DOHH2 (cell line): Measurements from ENCODE around the gene SPATC1L.

Experiments used
- EZH2phosphoT487 ChIP-seq: fragments of 200-600 bp; sonication (generic); IDR thresholded peaks from 2 replicates; pipeline ENCODE4 v1.6.1; 2017; ENCODE audit warnings: borderline replicate concordance, mild to moderate bottlenecking, antibody characterized with exemption, low read length, moderate library complexity, mixed read lengths
- TF ChIP-seq, protein P1 (sequence below): fragments of 200-600 bp; sonication (generic); IDR thresholded peaks from one replicate; pipeline ENCODE4 v1.5.1; 2014; ENCODE audit warnings: antibody characterized with exemption, mild to moderate bottlenecking, low read depth, low read length; ENCODE audit not compliant: poor library complexity, severe bottlenecking

GRCh38 chr21:46220847-46221246 is 36.6 kb upstream of the SPATC1L start:
- TF ChIP-seq, protein P1, sequence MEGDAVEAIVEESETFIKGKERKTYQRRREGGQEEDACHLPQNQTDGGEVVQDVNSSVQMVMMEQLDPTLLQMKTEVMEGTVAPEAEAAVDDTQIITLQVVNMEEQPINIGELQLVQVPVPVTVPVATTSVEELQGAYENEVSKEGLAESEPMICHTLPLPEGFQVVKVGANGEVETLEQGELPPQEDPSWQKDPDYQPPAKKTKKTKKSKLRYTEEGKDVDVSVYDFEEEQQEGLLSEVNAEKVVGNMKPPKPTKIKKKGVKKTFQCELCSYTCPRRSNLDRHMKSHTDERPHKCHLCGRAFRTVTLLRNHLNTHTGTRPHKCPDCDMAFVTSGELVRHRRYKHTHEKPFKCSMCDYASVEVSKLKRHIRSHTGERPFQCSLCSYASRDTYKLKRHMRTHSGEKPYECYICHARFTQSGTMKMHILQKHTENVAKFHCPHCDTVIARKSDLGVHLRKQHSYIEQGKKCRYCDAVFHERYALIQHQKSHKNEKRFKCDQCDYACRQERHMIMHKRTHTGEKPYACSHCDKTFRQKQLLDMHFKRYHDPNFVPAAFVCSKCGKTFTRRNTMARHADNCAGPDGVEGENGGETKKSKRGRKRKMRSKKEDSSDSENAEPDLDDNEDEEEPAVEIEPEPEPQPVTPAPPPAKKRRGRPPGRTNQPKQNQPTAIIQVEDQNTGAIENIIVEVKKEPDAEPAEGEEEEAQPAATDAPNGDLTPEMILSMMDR: no peak
- no peak for TF ChIP-seq EZH2phosphoT487
